Mesothelial cell of epicardium (in vitro differentiated cells): ENCODE data around the gene KCTD10. TPM values are rescaled to one million over a fixed set of nuclear protein-coding genes. Genes with fewer than 3 reads are reported as not detected.

Source experiments
- DNase-seq, 2 experiments: peaks; one replicate each; pipeline ENCODE4 v3.0.0; 2021; ENCODE audit warnings: low spot score in 2 of 2; ENCODE audit not compliant: unreplicated experiment in 2 of 2
- H3K27ac Mint-ChIP-seq: 2 replicates; pipeline ENCODE4 v1.8.0; 2021; ENCODE audit warnings: mixed read lengths
- H3K27me3 Mint-ChIP-seq: 2 replicates; pipeline ENCODE4 v1.8.0; 2021; ENCODE audit warnings: low read depth, mixed read lengths
- H3K36me3 Mint-ChIP-seq: 2 replicates; pipeline ENCODE4 v1.8.0; 2021; ENCODE audit warnings: mixed read lengths
- H3K4me1 Mint-ChIP-seq: 2 replicates; pipeline ENCODE4 v1.8.0; 2021; ENCODE audit warnings: mixed read lengths
- H3K4me3 Mint-ChIP-seq: 2 replicates; pipeline ENCODE4 v1.8.0; 2021; ENCODE audit warnings: mild to moderate bottlenecking, moderate library complexity, mixed read lengths
- H3K9me3 Mint-ChIP-seq: 2 replicates; pipeline ENCODE4 v1.8.0; 2021; ENCODE audit warnings: mixed read lengths
- CTCF ChIP-seq: fragments of 200-600 bp; sonication (generic); IDR thresholded peaks from one replicate; pipeline ENCODE4 v1.5.0; 2021; ENCODE audit warnings: antibody characterized with exemption; ENCODE audit not compliant: unreplicated experiment
- total RNA-seq: library from RNA; stranded (reverse); gene quantifications from 3 replicates; pipeline ENCODE4 v1.2.1, GENCODE V29; 2021

Gene KCTD10
- total RNA-seq, result 54.0 to 56.2 TPM (median 54.8 TPM) in 3 replicates

GRCh38 chr12:109477185-109477962, at the start of gene KCTD10, which contains the start of gene UBE3B:
Gene KCTD10, minus strand, starts transcription at chr12:109477300. Its CDS starts 38 bp downstream, at chr12:109477262.
Gene UBE3B, plus strand, starts transcription at chr12:109477634. Its CDS starts 5,918 bp downstream, at chr12:109483552.
- Mint-ChIP-seq H3K27me3 (no peaks in the 10 kb centered on the region), H3K27ac (peak within 1 kb of the TSS; percentile 100), H3K4me1 (peaks cover 29% of the 10 kb centered on the region), H3K4me3 (peak within 1 kb of the TSS; percentile 88), H3K9me3 (no peaks in the 10 kb centered on the region), H3K36me3 (no peaks in the 10 kb centered on the region)
- TF ChIP-seq CTCF, result no peak
- DNase-seq, result peak; percentile 81 to 89

GRCh38 chr12:109525279-109525585, 48.1 kb upstream of the KCTD10 start:
- peaks cover 36% of the 10 kb centered on the region for H3K36me3 Mint-ChIP-seq
- no peaks in the 10 kb centered on the region for H3K27me3 Mint-ChIP-seq
- no peak for TF ChIP-seq CTCF
- DNase-seq, result no peak
- no peak overlapping the region for H3K27ac Mint-ChIP-seq
- H3K4me1 Mint-ChIP-seq, result peaks cover 7% of the 10 kb centered on the region
- H3K4me3 Mint-ChIP-seq, result no peak overlapping the region
- H3K9me3 Mint-ChIP-seq, result no peaks in the 10 kb centered on the region

- Mint-ChIP-seq H3K27me3 (no peaks in the 10 kb centered on the region), H3K9me3 (no peaks in the 10 kb centered on the region), H3K4me1 (peaks cover 2% of the 10 kb centered on the region), H3K4me3 (no peak overlapping the region), H3K27ac (no peak overlapping the region), H3K36me3 (peaks cover 34% of the 10 kb centered on the region)
- no peak for DNase-seq
- TF ChIP-seq CTCF, result no peak
Observed at GRCh38 chr12:109524466-109525278, 47.6 kb upstream of the KCTD10 start.

GRCh38 chr12:109523504-109523903, 46.4 kb upstream of the KCTD10 start:
- Mint-ChIP-seq H3K9me3 (no peaks in the 10 kb centered on the region), H3K36me3 (peaks cover 34% of the 10 kb centered on the region), H3K4me1 (no peaks in the 10 kb centered on the region), H3K27ac (no peak overlapping the region), H3K27me3 (no peaks in the 10 kb centered on the region), H3K4me3 (no peak overlapping the region)
- DNase-seq, result no peak
- no peak for TF ChIP-seq CTCF

- no peak overlapping the region for H3K4me3 Mint-ChIP-seq
- DNase-seq, result no peak
- H3K4me1 Mint-ChIP-seq, result no peaks in the 10 kb centered on the region
- TF ChIP-seq CTCF, result no peak
- no peaks in the 10 kb centered on the region for H3K27me3 Mint-ChIP-seq
- H3K9me3 Mint-ChIP-seq, result no peaks in the 10 kb centered on the region
- H3K36me3 Mint-ChIP-seq, result peaks cover 34% of the 10 kb centered on the region
- H3K27ac Mint-ChIP-seq, result no peak overlapping the region
Observed at GRCh38 chr12:109523071-109523470, 46.0 kb upstream of the KCTD10 start.
